Left ventricle myocardium superior (tissue), 1 donor: ENCODE measurements around the gene INTS1. TPM values are rescaled to one million over a fixed set of nuclear protein-coding genes. Genes with fewer than 3 reads are reported as not detected.
A peak's percentile ranks its signal among the peaks of the same experiment; 100 is the strongest.

ENCODE experiments used
- ATAC-seq: fragments of 200-7000 bp; cut with Tn5 transposase; one replicate; pipeline ENCODE4 v1.9.1; 2020; ENCODE audit warnings: mild to moderate bottlenecking, moderate library complexity
- DNase-seq: peaks from one replicate; pipeline ENCODE4 v3.0.0-alpha.2; 2020
- intact Hi-C: fragments of 100-400 bp; cut with micrococcal nuclease; formaldehyde crosslinking; loops from one replicate; pipeline ENCODE4 v1.11.0; 2022
- total RNA-seq: library from RNA; stranded (reverse); fragmentation: NEBNext Ultra II Directional; extraction: Animal tissue kit (Norgen Biotek cat#: 25700); gene quantifications from one replicate; pipeline ENCODE4 v1.2.1, GENCODE V29; 2021
- donor health status: DM: no; HTN: yes; CAD: no; lungs with severe emphysema.

Gene INTS1
- total RNA-seq, 1 donor from 2014 or later, result 32.0 TPM

GRCh38 chr7:1430056-1430845 lies 73.9 kb downstream of the INTS1 start:
- DNase-seq (no peak), ATAC-seq (no peak)
- intact Hi-C loops, result no loop called here

GRCh38 chr7:1428941-1429501 lies 75.2 kb downstream of the INTS1 start:
- DNase-seq (peak; percentile 22), ATAC-seq (no peak)
- intact Hi-C loops, result no loop called here

DNA sequence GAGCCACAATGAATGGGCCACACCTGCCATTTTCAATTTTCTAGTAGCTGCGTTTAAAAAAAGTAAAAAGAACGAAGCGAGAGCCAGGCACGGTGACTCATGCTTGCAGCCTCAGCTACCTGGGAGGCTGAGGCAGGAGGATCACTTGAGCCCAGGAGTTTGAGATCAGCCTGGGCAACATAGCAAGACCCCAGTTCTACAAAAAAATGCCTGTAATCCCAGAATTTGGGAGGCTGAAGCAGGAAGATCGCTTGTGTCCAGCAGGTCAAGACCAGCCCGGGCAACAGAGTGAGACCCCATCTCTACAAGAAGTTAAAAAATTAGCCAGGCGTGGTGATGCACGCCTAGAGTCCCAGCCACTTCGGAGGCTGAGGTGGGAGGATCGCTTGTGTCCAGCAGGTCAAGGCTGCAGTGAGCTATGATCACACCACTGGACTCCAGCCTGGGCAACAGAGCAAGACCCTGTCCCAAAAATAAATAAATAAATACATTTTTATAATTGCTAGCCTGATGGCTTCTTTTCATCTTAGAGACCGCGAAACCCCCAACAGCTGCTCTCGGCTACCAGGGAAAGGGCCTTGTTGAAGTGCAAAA lies 77.0 kb downstream of the INTS1 start:
- no peak for DNase-seq
- intact Hi-C loops, result no loop called here
- no peak for ATAC-seq

DNA sequence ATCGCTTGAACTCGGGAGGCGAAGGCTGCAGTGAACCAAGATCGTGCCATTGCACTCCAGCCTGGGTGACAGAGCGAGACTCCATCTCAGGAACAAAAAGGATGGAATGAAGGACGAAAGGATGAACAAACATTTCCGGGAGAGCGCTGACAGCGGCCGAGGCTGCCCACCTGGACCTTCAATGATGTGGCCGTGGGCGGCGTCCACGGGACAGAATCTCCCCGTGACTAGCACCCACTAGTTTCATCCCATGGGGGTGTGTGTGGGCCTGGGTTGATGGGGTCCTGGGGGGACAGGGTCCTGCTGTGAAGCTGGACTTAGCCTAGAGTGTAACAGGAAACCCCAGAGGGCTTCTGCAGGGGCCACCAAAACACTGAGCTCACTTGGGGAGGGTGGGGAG lies 77.7 kb downstream of the INTS1 start:
- intact Hi-C loops, result no loop called here
- DNase-seq (no peak), ATAC-seq (no peak)

DNA sequence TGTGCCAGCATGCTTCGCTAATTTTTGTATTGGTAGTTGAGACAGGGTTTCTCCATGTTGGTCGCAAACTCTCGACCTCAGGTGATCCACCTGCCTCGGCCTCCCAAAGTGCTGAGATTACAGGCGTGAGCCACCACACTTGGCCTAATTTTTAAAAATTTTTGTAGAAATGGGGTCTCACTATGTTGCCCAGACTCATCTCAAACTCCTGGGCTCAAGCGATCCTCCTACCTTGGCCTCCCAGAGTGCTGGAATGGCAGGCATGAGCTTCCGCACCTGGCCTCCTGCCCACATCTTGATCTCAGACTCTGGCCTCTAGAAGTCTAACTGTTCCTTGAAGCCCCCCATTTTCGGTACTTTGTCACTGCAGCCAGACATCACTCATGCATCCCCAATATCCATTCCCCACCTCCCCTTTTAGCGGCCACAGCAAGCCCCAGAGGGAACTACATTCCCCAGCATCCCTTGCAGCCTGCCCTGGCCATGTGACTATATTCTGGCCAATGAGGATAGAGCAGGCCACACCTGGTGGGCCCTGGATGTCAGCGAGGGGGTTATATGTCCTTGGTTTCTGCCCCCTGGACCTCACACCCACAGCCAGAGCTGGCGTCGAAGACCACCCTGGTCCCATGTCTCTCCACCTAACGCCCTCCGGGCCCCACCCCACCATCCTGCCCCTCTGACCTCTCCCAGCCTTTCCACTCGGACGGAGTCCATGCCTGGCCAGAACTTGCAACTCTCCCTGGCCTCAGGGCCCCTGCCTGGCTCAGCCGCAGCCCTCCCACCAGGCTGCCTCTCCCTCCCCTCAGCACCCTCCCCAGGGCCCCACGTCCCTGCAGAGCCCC lies 78.7 kb downstream of the INTS1 start:
- DNase-seq (no peak), ATAC-seq (no peak)
- intact Hi-C loops, result no loop called here

DNA sequence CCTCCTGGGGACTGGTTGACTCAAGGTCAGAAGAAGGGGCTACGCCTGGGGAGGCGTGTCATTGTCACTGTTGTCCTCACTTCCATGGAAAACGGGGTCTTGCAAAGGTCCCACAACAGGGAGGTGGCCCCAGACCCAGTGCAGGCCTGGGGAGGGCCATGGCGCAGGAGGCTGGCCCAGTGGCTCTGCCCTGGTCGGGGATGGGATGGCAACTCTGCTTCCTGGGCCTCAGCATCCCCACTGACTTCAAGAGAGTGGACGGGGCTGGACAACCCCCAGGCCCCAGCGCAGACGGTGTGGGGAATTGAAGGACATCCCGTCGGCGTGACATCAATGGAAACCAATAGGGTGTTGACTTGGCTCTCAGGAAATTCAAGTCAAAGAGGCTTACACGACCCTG lies 80.1 kb downstream of the INTS1 start:
- DNase-seq (no peak), ATAC-seq (no peak)
- intact Hi-C loops, result no loop called here

- intact Hi-C loops, result no loop called here
- ATAC-seq (no peak), DNase-seq (no peak)
These were observed 80.9 kb downstream of the INTS1 start for GRCh38 chr7:1423264-1423811.

DNA sequence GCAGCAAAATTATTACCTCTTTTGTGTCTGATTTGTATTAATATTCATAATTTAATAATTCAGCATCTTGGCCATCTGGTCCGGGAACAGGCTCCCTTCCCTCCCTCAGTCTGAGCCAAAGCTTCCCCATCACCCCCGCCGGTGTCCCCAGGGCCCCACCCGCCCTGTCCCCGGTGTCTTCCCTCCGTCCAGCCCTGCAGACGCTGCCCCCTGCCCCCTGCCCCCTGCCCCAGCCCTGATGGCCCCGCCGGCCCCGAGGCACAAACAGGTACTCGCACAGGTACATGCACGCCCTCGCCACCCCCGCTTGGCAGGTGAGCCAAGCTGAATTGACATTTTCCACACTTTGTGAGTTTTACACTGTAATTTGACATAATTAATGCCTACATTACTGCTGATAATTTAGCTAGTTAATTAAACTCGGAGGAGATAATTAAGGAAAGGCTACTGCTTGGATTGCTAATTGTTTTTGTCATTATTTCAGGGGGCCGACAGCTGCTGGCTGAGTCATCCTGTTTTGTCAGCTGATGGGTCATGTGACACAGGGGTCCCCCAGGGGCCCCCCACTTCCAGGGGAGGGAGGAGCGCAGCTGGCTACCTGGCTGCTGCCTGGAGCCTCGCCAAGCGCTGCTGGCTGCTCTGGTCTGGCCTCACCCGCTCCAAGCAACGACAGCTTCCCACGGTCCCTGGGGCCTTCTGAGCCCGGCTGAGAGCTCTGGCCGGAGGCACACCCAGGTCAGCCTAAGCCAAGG lies 81.5 kb downstream of the INTS1 start:
- no peak for ATAC-seq
- intact Hi-C loops, result no loop called here
- no peak for DNase-seq

DNA sequence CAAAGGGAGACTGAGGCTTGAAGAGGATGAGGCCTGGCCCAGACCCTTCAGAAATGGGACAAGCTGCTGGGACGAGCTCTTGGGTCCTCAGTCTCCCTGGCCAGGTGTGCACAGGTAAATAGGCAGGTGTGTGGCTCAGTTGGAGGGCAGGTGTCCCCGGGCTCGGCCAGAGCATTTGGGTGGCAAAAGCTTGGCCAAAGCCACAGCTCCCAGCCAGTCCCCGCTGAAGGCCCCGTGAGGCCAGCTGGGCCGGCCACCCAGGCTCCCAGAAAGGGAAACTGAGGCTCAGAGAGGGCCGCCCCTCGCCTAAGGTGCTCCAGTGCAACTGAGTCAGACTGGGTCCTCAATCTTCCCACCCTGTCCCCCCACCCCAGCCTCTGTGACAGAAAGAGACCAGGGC lies 82.2 kb downstream of the INTS1 start:
- ATAC-seq, result no peak
- intact Hi-C loops, result no loop called here
- DNase-seq, result no peak

- DNase-seq, result no peak
- intact Hi-C loops, result no loop called here
- ATAC-seq, result no peak
These were observed 83.0 kb downstream of the INTS1 start for GRCh38 chr7:1421020-1421790.

Other genes with a start within 250 kb of the INTS1 start
- 9.4 TPM for gene MICALL2, start 44.9 kb downstream of the INTS1 start, total RNA-seq
- 47.2 TPM for gene MAFK, start 26.3 kb upstream of the INTS1 start, total RNA-seq
- 0.22 TPM for gene TMEM184A, start 51.8 kb upstream of the INTS1 start, total RNA-seq
- gene PSMG3, start 65.6 kb upstream of the INTS1 start, total RNA-seq, result 11.8 TPM
- 12.0 TPM for gene ELFN1, start 165.9 kb upstream of the INTS1 start, total RNA-seq